ENCODE measurements around the gene GALNT10. TPM values are rescaled to one million over a fixed set of nuclear protein-coding genes. Genes with fewer than 3 reads are reported as not detected.

GALNT10 gene
- total RNA-seq, 2 donors from 2014 or later, result 21.7 to 27.1 TPM

DNA sequence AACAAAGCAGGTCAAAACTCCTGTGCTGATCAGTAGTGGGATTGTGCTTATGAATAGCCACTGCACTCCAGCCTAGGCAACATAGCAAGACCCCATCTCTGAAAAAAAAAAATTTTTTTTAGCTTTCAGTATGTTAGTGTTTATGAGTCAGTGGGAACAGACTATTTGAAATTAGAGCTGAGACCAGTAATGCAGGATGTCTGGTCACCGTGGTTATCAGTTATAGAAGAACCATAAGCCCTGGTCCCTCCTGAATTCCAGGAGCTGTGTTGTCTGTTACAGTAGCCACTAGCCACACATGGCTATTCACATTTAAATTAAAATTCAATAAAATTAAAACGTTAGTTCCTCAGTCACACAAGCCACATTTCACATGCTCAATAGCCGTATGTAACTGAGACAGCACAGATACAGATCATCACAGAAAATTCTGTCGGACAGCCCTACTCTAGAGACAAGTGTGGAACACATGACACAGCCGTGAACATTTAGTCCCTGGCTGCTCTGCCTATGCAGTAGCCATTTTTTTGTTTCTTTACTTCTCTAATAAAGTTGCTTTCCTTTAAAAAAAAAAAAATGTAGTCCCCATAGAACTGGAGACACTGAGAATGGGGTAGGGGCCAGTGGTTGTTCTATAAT, 159.2 kb downstream of the GALNT10 start:
- H3K4me3 ChIP-seq, result no peak overlapping the region
- H3K36me3 ChIP-seq, result no peaks in the 10 kb centered on the region
- TF ChIP-seq, protein P1, sequence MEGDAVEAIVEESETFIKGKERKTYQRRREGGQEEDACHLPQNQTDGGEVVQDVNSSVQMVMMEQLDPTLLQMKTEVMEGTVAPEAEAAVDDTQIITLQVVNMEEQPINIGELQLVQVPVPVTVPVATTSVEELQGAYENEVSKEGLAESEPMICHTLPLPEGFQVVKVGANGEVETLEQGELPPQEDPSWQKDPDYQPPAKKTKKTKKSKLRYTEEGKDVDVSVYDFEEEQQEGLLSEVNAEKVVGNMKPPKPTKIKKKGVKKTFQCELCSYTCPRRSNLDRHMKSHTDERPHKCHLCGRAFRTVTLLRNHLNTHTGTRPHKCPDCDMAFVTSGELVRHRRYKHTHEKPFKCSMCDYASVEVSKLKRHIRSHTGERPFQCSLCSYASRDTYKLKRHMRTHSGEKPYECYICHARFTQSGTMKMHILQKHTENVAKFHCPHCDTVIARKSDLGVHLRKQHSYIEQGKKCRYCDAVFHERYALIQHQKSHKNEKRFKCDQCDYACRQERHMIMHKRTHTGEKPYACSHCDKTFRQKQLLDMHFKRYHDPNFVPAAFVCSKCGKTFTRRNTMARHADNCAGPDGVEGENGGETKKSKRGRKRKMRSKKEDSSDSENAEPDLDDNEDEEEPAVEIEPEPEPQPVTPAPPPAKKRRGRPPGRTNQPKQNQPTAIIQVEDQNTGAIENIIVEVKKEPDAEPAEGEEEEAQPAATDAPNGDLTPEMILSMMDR (IDR thresholded peaks at IDR 0.05), result no peak
- TF ChIP-seq POLR2AphosphoS5 (IDR thresholded peaks at IDR 0.05) (no peak), POLR2A (IDR thresholded peaks at IDR 0.05) (no peak)
- H3K4me1 ChIP-seq (replicated peaks), result no peaks in the 10 kb centered on the region
- H3K27ac ChIP-seq, result no peak overlapping the region
- WGBS, result 66% methylated on average over 5 of the region's 5 CpGs
- DNase-seq (ENCODE audit: low spot score), result no peak
- H3K9me3 ChIP-seq, result no peaks in the 10 kb centered on the region
- H3K27me3 ChIP-seq (replicated peaks; ENCODE audit: insufficient read depth), result no peaks in the 10 kb centered on the region
- intact Hi-C loops (cut with DNase I), result no loop called here

DNA sequence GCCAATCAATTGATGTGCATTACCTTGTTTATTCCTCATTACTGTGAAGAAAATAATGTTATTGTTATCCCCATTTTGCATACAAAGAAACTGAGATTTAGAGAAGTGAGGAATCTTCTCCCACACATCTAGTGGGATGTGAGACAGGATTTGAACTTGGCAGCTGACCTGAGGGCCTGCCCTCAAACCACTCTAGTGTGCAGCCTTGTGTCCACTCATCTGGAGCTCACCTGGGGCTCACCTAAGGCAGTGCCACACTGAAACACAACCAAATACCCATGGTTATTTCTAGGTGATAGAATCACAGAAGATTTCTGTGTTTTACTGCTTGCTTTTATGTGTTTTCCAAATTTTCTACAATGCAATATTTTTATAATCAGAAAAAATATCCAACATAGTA, 160.6 kb downstream of the GALNT10 start:
- Histone ChIP-seq H3K4me3 (no peak overlapping the region), H3K36me3 (no peaks in the 10 kb centered on the region), H3K4me1 (replicated peaks) (no peaks in the 10 kb centered on the region), H3K9me3 (no peaks in the 10 kb centered on the region), H3K27ac (no peak overlapping the region), H3K27me3 (replicated peaks; ENCODE audit: insufficient read depth) (no peaks in the 10 kb centered on the region)
- DNase-seq (ENCODE audit: low spot score), result no peak
- no peak for TF ChIP-seq POLR2A (IDR thresholded peaks at IDR 0.05)
- TF ChIP-seq POLR2AphosphoS5 (IDR thresholded peaks at IDR 0.05), result no peak
- TF ChIP-seq, protein P1 (IDR thresholded peaks at IDR 0.05), result no peak
- intact Hi-C loops (cut with DNase I), result no loop called here

DNA sequence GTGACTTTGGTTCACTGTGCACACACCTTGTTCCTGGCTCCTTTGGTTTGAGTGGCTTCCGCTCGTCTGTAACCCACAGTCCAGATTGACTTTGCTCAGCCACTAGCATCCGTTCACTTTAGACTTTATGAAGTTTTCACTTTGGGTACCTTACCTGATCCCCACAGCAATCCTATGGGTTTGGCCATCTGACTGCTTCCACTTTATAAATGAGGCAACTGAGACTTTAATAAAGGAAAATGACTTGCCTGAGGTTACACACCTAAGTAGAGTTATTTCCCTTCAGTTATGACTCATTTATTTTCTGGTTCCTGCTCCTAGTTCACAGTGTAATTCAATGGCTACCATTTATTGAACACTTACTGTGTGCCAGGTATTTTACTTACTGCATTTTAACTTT, 161.0 kb downstream of the GALNT10 start:
- 96% methylated on average over 3 of the region's 3 CpGs for WGBS
- no peaks in the 10 kb centered on the region for H3K27me3 ChIP-seq (replicated peaks; ENCODE audit: insufficient read depth)
- no peaks in the 10 kb centered on the region for H3K36me3 ChIP-seq
- H3K4me3 ChIP-seq, result no peak overlapping the region
- intact Hi-C loops (cut with DNase I), result no loop called here
- no peaks in the 10 kb centered on the region for H3K9me3 ChIP-seq
- DNase-seq (ENCODE audit: low spot score), result no peak
- no peaks in the 10 kb centered on the region for H3K4me1 ChIP-seq (replicated peaks)
- H3K27ac ChIP-seq, result no peak overlapping the region
- no peak for TF ChIP-seq POLR2A (IDR thresholded peaks at IDR 0.05)
- no peak for TF ChIP-seq POLR2AphosphoS5 (IDR thresholded peaks at IDR 0.05)
- TF ChIP-seq, protein P1 (IDR thresholded peaks at IDR 0.05), result no peak

DNA sequence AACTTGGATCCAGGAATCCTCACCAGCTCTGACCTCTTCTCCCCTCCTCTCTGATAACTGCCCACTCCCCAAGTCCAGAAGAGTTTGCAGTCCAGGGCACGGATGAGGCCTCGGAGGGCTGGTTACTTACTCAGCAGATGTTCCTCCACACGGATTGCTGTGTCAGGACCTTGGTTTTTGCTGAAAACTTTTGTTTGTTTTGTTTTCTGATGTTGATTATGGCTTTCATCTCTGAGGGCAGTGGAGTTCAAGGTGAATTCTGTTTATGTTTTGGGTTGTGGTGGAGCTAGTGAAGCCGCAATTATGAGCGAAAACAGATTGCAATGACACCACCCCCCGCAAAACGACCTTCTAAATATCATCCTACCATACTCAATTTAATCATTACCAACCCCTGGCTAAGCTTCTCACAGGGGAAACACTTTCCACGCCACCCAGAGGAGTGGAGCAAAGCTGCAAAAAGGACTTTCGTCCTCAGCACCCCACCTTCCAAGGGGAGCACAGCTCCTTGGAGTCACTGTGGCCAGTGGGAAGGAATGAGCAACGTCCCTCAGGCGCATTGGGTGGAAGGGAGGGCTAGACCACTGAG, 162.5 kb downstream of the GALNT10 start:
- Histone ChIP-seq H3K4me1 (replicated peaks) (no peaks in the 10 kb centered on the region), H3K9me3 (no peaks in the 10 kb centered on the region), H3K36me3 (no peaks in the 10 kb centered on the region), H3K27me3 (replicated peaks; ENCODE audit: insufficient read depth) (no peaks in the 10 kb centered on the region), H3K4me3 (no peak overlapping the region), H3K27ac (no peak overlapping the region)
- TF ChIP-seq POLR2A (IDR thresholded peaks at IDR 0.05) (no peak), POLR2AphosphoS5 (IDR thresholded peaks at IDR 0.05) (no peak)
- TF ChIP-seq, protein P1 (IDR thresholded peaks at IDR 0.05), result no peak
- no peak for DNase-seq (ENCODE audit: low spot score)
- intact Hi-C loops (cut with DNase I), result no loop called here
- WGBS, result 92% methylated on average over 11 of the region's 11 CpGs

DNA sequence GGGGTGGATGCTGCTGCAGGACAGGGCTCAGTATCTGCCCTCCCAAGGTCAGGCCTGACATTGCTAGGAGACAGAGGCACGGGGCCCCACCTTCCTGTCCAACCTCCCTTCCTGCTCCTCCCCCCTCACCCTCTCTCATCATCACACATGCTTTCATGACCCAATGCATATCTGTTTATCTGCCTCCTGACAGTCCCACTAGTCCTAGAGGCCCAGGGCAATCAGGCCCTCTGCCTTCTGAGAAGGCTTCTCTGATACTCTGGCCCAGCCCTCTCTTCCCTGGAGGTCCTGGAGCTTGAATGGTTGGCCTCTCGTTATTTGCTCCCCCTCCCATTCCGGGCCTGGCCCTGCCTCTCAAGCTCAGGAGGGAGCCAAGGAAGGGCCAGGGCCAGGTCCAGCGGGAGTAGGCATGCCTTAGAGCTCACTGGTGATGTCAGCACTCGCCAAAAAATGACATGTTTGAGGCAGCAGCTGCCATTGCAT, 164.6 kb downstream of the GALNT10 start:
- no peaks in the 10 kb centered on the region for H3K27me3 ChIP-seq (replicated peaks; ENCODE audit: insufficient read depth)
- DNase-seq (ENCODE audit: low spot score), result no peak
- TF ChIP-seq, protein P1 (IDR thresholded peaks at IDR 0.05), result no peak
- TF ChIP-seq POLR2AphosphoS5 (IDR thresholded peaks at IDR 0.05) (no peak), POLR2A (IDR thresholded peaks at IDR 0.05) (no peak)
- H3K27ac ChIP-seq, result no peak overlapping the region
- no peaks in the 10 kb centered on the region for H3K4me1 ChIP-seq (replicated peaks)
- intact Hi-C loops (cut with DNase I), result no loop called here
- no peaks in the 10 kb centered on the region for H3K36me3 ChIP-seq
- WGBS, result 56% methylated on average over 5 of the region's 5 CpGs
- H3K4me3 ChIP-seq, result no peak overlapping the region
- no peaks in the 10 kb centered on the region for H3K9me3 ChIP-seq
